ENCODE data around the gene PPP1R37. TPM values are rescaled to one million over a fixed set of nuclear protein-coding genes. Genes with fewer than 3 reads are reported as not detected.

Gene PPP1R37
- total RNA-seq, 1 donor from 2014 or later, result 31.1 TPM

GRCh38 chr19:45164577-45165335, 71.8 kb downstream of the PPP1R37 start:
- ATAC-seq (peak; percentile 80), DNase-seq (peak; percentile 89)
- Histone ChIP-seq H3K27me3 (peaks cover 12% of the 10 kb centered on the region), H3K4me3 (no peak overlapping the region), H3K36me3 (no peaks in the 10 kb centered on the region), H3K9me3 (no peaks in the 10 kb centered on the region), H3K4me1 (peaks cover 11% of the 10 kb centered on the region), H3K27ac (no peak overlapping the region)
- intact Hi-C loops (cut with DNase I), result no loop called here
- TF ChIP-seq, protein P1, sequence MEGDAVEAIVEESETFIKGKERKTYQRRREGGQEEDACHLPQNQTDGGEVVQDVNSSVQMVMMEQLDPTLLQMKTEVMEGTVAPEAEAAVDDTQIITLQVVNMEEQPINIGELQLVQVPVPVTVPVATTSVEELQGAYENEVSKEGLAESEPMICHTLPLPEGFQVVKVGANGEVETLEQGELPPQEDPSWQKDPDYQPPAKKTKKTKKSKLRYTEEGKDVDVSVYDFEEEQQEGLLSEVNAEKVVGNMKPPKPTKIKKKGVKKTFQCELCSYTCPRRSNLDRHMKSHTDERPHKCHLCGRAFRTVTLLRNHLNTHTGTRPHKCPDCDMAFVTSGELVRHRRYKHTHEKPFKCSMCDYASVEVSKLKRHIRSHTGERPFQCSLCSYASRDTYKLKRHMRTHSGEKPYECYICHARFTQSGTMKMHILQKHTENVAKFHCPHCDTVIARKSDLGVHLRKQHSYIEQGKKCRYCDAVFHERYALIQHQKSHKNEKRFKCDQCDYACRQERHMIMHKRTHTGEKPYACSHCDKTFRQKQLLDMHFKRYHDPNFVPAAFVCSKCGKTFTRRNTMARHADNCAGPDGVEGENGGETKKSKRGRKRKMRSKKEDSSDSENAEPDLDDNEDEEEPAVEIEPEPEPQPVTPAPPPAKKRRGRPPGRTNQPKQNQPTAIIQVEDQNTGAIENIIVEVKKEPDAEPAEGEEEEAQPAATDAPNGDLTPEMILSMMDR (IDR thresholded peaks at IDR 0.05), result no peak

DNA sequence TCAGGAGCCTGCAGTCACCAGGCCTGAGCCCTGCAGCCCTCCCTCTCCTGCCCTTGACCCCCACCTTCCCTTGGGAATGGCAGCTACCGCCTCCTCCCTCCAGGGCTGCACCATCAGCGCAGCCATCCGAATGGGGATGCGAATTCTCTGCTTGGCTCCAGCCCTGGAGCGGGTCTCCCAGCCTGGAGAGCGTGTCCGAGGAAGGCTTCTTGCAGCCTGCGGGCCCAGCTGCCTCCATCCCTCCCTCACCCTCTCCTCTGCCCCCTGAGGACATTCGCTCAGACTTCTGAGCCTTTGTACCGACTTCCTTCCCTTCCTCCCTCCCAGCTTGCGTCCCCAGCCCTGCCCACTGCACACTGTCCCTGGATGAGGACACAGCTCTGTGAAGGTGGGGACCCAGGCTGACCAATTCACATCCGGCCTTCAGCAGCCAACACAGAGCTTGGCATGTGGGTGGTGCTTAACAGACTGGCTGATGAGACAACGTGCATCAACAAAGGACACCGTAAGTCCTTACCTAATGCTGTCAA, 73.8 kb downstream of the PPP1R37 start:
- Histone ChIP-seq H3K27me3 (no peaks in the 10 kb centered on the region), H3K4me3 (no peak overlapping the region), H3K36me3 (no peaks in the 10 kb centered on the region), H3K9me3 (no peaks in the 10 kb centered on the region), H3K4me1 (peaks cover 21% of the 10 kb centered on the region), H3K27ac (no peak overlapping the region)
- ATAC-seq (no peak), DNase-seq (no peak)
- TF ChIP-seq, protein P1 (IDR thresholded peaks at IDR 0.05), result no peak
- intact Hi-C loops (cut with DNase I), result no loop called here

GRCh38 chr19:45168767-45169351, 75.9 kb downstream of the PPP1R37 start:
- peaks cover 29% of the 10 kb centered on the region for H3K4me1 ChIP-seq
- H3K9me3 ChIP-seq, result no peaks in the 10 kb centered on the region
- H3K27me3 ChIP-seq, result no peaks in the 10 kb centered on the region
- intact Hi-C loops (cut with DNase I), result no loop called here
- ATAC-seq, result no peak
- no peaks in the 10 kb centered on the region for H3K36me3 ChIP-seq
- H3K27ac ChIP-seq, result no peak overlapping the region
- TF ChIP-seq, protein P1 (IDR thresholded peaks at IDR 0.05), result no peak
- no peak overlapping the region for H3K4me3 ChIP-seq
- DNase-seq, result no peak

DNA sequence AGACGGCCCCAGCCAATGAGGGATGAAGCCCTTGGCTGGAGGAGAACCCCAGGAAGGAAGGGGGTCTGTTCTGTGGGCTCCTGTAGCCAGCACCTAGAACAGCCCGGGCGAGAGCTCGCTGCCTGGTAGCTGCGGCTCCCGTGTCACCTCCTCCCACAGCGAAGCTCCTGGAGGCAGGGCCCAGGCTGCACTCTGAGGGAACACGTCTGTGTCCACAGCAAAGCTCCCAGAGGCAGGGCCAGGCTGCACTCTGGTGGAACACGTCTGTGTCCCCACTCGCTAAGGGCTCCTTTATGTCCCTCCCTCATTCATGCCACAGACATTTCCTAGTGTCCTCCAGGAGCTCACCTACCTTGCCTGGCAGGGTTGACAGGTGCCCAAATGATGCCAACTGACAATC, 76.6 kb downstream of the PPP1R37 start:
- Histone ChIP-seq H3K27me3 (no peaks in the 10 kb centered on the region), H3K9me3 (no peaks in the 10 kb centered on the region), H3K27ac (no peak overlapping the region), H3K36me3 (no peaks in the 10 kb centered on the region), H3K4me3 (no peak overlapping the region), H3K4me1 (peaks cover 22% of the 10 kb centered on the region)
- TF ChIP-seq, protein P1 (IDR thresholded peaks at IDR 0.05), result no peak
- ATAC-seq (no peak), DNase-seq (no peak)
- intact Hi-C loops (cut with DNase I), result no loop called here

- intact Hi-C loops (cut with DNase I), result no loop called here
- Histone ChIP-seq H3K27me3 (no peaks in the 10 kb centered on the region), H3K4me3 (no peak overlapping the region), H3K4me1 (peaks cover 18% of the 10 kb centered on the region), H3K36me3 (no peaks in the 10 kb centered on the region), H3K9me3 (no peaks in the 10 kb centered on the region), H3K27ac (peak overlapping the region; percentile 11)
- ATAC-seq, result no peak
- DNase-seq, result no peak
- TF ChIP-seq, protein P1 (IDR thresholded peaks at IDR 0.05), result no peak
Observed at GRCh38 chr19:45170146-45171106, 77.4 kb downstream of the PPP1R37 start.
